GM18508 (cell line): ENCODE results near the gene MAMSTR.
"Not testable (repeated sequence)": the region's sequence is repeated elsewhere in the genome, so short reads cannot be mapped to it uniquely, and the experiment has no call there.

ENCODE experiments used
- ATAC-seq: cut with Tn5 transposase; IDR thresholded peaks from one replicate; pipeline ENCODE4 v1.9.1; 2021; ENCODE audit warnings: moderate number of reproducible peaks; ENCODE audit not compliant: insufficient read depth, unreplicated experiment

MAMSTR gene

DNA sequence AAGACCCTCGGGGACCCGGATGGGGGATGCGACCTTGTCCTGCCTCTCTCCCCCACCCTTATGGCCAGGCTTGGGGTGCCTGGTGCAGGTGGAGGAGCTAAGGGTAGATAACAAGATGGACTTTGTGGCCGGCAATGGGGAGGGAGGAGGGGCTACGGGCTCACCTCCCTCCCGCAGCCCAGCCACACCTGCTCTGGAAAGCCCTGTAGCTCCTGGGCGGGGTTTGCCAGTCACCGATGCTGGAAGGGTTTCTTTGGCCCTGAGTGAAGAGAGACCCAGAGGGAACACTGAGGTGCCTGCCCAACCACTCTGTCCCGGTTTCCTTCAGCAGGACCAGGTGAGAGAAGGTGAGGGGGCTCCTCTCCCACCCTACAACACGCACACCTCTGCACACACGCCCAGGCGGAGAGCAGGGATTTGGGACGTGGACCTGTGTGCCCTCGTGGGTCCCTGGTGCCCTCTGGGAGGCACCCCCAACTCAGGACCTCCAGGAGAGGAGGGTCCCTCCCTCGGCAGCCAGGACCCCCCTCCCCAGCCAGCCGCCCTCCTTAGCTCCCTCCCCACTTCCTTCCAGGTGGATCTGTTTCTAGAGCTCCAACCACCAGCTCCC is 23.7 kb downstream of the MAMSTR start, which contains the start of gene FUT2:
TSS of gene FUT2 (plus strand) at position 229 of the 610 bp plus-strand sequence. CDS start 6,986 bp downstream, outside the sequence.
- no peak for ATAC-seq

DNA sequence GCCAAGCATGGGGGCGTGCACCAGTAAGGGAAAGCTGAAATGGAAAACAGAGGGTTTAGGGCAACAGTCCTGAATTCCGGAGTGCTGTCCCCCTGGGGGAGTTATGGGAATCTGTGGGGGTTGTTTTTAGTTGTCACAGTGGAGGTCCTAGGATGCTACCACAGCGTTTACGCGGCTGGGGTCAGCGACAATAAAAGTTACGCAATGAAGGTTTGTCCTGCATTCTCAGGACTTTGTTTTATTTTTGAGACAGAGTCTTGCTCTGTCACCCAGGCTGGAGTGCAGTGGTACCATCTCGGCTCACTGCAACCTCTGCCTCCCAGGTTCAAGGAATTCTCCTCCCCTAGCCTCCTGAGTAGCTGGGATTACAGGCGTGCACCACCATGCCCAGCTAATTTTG is 25.9 kb downstream of the MAMSTR start:
- not testable (repeated sequence) for ATAC-seq

DNA sequence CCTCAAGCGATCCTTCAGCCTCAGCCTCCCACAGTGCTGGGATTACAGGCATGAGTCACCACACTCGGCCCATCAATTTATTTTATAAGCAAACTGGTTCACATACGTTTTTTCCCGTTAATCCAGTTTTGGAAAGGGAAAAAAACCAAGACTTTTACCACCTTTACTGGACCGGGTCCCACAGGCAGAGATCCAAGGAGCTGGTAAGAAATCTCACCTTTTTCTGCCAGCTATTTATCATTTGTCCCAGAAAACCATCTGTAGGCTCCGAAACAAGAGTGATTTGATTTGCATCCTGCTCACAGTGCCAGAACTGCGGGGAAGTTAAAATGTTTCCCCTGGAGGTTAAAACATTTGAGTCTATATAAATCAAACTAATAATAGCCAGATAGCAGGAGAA is 30.1 kb downstream of the MAMSTR start:
- no peak for ATAC-seq

DNA sequence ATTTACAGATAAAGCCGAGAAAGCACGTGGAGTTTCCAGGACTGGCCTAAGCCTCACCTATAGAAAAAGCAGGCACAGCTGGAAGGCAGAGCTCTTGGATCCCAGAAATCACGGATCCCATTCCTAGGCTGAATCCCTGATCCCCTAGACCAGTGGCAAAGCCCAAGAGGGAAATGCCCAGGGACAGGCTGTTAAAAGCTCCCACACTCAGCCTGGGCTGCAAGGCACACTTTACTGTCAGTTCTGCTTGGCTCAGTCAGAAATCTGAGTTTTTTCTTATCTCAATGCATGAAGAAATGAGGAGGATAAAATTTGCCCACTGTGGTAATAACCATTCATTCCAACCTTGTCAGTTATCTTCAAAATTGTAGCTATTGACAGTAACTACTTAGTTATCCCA is 31.7 kb downstream of the MAMSTR start:
- ATAC-seq = no peak

DNA sequence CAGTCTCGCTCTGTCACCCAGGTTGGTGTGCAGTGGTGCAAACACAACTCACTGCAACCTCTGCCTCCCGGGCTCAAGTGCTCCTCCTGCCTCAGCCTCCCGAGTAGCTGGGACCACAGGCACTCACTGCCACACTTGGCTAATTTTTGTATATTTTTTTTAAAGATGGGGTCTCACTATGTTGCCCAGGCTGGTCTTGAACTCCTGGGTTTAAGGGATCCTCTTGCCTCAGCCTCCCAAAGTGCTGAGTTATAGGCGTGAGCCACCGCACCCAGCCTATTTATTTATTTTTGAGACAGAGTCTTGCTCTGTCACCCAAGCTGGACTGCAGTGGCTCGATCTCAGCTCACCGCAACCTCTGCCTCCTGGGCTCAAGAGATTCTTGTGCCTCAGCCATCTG is 32.9 kb downstream of the MAMSTR start:
- not testable (repeated sequence) for ATAC-seq

DNA sequence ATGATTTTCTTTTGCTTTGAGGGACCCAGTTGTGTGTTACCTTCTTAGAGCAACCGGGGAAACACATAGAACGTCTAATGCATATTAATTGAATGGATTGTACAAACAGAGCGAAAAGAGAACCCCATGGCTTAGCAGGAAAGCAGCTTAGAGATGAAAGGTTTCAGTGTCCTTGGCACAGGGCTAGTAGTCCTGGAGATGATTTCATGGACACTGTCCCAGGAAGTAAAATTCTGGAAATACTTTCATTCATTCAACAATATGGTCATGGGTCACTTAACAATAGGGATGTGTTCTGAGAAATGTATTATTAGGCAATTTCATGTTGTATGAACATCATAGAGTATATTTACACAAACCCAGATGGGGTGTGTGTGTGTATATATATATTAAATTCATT is 33.4 kb downstream of the MAMSTR start:
- ATAC-seq = no peak

DNA sequence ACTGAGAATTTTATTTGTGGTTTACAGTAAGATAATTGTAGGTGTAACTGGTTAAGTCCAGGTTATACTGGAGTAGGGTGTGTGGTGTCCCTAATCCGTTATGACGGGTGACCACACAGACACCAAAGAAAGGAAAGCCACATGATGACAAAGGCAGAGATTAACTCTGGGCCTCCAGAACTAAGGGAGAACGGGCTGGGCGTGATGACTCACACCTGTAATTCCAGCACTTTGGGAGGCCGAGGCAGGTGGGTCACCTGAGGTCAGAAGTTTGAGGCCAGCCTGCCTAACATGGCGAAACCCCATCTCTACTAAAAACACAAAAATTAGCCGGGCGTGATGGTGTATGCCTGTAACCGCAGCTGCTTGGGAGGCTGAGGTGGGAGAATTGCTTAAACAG is 33.9 kb downstream of the MAMSTR start:
- ATAC-seq = no peak

DNA sequence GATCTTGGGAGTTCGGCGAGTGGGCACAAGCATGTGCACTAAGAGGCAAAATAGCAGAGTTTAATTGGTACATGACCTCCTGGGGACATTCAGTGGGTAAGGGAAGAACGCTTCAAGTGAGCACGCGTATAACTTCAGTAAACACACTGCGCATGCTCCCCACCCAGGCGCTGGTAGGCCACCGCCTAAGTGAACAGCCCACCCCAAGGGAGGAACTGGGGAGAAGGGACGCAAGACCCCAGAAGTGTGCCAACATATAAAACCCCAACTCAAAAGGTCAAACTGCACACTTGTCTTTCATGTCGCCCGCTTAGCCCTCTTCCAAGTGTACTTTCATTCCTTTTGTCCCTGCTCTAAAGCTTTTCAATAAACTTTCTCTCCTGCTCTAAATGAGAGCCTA is 36.2 kb downstream of the MAMSTR start:
- ATAC-seq = no peak

DNA sequence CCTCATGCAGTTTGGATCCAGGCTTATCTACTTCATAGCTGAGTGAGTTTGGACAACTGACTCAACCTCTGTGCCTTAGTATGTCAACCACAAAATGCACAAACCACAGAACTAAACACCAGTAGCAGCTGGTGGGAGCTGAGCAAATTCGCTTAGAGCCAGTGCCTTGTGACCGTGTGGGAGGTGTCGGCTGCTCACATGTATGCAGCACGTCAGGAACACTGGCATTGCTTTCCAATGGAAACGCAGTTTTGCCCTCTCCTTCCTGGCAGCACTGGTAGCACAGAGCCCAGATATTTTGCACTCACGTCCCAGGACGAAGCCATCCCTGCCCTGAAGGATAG is 38.4 kb downstream of the MAMSTR start:
- ATAC-seq = no peak

DNA sequence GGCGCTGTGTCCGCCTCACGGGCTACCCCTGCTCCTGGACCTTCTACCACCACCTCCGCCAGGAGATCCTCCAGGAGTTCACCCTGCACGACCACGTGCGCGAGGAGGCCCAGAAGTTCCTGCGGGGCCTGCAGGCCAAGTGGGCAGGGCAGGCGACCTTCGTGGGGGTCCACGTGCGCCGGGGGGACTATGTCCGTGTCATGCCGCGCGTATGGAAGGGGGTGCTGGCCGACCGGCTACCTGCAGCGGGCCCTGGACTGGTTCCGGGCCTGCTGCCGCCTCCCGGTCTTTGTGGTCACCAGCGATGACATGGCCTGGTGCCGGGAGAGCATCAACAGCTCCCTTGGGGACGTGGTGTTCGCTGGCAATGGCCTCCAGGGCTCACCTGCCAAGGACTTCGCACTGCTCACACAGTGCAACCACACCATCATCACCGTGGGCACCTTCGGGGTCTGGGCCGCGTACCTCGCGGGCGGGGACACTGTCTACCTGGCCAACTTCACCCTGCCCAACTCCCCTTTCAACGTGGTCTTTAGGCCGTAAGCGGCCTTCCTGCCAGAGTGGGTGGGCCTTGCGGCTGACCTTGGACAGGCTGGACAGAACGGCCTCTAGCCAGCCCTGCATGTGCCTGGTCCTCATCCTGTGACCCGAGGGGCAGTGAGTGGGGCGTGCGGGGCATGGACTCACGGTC is 38.9 kb downstream of the MAMSTR start:
- ATAC-seq = no peak

DNA sequence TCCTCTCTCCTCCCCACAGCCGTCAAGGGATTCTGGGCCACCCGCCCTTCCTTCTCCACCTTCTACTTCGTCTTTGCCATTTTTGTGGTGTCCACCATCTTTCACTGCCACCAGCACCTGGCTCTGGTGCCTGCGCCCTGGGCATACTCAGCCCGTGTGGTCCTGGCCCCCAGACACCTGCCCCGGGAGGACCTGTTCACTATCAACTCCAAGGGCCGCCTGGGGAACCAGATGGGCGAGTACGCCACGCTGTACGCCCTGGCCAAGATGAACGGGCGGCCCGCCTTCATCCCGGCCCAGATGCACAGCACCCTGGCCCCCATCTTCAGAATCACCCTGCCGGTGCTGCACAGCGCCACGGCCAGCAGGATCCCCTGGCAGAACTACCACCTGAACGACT is 39.5 kb downstream of the MAMSTR start:
- not testable (repeated sequence) for ATAC-seq

DNA sequence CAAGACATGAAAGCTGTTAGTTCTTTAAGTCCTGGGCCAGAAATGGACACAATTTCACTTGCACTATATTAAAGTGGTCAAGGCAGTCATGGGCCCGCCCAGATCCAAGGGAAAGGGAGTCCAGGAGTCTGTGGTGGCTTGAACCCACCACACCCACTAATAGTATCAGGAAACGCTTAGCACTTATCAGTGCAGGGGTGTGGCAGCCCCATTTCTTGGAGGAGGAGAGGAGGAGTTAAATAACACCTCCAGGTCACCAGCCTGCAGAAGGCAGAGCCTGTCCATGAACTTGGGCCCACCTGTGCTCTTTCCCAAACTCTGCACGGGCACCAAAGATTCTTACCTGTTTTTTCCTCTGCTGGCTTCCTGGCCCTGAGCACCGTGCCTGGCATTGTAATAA is 41.3 kb downstream of the MAMSTR start:
- no peak for ATAC-seq

DNA sequence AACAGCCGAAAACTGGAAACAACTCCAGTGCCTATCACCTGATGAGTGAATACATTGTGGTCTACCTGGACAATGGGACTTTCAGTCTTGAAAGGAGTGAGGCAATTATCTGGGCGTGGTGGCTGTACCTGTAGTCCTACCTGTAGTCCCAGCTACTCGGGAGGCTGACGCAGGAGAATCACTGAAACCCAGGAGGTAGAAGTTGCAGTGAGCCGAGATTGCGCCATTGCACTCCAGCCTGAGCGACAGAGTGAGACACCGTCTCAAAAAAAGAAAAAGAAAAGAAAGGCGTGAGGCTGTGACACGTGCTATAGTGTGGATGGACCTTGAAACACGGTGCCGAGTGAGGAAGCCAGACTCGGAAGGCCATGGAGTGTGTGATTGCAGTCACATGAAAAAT is 42.6 kb downstream of the MAMSTR start:
- no peak for ATAC-seq

DNA sequence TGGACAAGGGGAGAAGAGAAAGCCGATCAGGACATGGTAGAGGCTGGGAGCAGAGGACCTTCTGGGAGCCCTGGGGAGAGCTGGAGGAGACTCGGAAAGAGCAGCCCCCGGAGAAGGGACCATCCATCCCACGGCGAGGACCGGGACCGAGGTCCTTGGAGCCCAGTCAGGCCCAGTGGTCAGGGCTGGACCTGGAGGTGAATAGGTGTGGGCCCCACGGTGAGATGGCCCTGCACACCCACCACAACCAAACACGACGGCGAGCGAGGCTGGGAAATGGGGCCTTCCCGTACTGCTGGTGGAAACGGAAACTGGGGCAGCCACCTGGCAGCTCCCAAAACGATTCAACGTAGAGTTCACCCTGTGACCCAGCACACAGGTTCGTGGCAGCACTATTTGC is 43.0 kb downstream of the MAMSTR start:
- no peak for ATAC-seq

DNA sequence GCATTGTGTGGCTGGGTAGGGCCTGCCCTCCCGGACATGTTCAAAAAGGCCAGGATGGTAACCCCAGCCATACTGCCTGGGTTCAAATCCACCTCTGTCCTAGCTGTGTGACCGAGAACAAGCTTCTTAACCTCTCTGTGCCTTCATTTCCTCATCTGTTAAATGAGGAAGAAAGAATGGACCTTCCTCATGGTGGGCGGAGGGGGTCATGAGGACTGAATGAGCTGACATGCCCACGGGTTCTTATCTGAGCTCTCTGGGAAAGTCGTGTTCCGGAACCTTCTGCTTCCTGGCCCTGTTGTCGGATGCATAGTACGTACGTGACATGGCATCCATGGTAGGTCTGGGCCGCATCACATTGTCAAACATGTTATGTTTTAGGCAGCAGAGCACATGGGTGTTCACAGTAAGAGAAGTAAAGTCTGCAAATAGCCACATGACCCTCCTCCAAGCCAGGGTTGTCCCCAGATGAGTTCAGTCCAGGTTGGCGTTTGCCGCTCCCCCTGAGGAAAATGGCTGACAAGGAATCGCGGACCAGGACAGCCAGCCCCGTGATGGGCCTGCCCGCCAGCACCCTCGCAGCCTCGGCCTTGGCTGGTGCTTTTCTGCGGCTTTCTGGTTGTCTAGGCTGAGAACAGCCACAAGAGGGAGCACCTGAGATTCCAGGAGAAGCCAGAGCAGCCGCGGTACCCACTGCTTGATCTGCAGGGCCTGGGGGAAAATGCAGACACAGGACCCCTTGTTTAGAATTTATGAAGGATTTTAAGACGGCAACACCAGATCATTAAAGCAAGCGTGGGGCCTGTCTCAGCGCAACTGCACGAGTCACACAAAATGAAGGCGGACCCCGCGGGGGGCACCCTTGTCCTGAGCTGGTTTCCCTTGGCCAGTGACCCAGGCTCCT is 44.4 kb downstream of the MAMSTR start:
- ATAC-seq = no peak

DNA sequence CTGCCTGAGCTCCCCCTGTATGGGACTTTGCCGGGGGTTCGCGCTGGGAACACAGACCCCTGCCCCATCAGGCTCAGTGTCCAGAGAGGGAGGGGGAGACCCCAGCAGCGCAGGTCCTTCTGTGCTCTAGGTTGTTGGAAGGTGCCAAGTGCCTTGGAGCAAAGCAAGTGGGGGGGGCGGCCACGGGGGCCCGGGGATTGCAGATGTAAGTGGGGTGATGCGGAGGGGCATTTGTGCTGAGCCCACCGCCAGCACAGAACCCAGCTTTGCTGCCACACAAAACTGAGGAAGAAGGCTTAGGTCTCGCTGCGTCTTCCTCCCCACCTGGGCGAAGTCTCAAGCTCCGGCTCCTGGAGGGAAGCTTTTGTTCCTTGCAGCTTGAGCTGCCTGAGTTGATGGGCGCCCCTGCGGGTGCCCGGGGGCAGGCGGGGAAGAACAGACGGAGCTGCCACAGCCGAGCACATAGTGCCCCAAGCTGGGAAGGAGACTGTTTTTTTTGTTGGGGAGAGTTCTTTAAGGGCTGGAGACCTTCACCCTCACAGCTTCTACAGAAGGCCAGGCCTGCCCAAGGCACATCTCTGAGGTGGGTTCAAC is 45.2 kb downstream of the MAMSTR start:
- no peak for ATAC-seq

DNA sequence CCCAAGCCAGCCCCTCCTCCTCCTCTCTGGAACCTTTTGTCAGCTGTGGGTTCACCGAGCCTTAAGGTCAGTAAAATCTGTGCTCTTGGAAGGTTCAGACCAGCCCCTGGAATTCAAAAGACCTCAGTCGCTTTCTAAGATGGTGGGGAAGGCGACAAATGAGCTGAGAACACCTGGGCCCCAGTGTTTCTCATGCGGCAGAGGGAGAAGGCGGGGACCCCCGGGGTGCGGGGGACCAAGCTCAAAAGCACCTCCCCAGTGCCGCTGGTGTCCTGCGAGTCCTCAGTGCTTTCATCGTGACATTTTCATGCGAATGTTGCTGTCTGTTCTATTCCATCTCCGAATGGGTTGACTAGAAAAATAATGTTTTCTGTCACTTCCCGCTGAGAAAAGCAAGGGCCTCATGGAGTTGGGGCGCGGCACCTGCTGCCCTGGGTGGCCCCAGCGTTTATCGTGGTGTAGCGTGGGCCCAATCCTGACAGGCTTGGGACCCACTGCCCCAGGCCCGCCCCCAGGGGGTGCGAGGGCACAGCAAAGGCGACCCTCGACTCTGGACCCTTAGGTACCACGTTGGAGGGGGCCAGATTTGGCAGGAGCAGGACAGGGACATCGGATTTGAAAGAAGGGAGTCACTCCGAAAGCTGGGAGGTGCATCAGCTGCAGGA is 46.0 kb downstream of the MAMSTR start:
- no peak for ATAC-seq

DNA sequence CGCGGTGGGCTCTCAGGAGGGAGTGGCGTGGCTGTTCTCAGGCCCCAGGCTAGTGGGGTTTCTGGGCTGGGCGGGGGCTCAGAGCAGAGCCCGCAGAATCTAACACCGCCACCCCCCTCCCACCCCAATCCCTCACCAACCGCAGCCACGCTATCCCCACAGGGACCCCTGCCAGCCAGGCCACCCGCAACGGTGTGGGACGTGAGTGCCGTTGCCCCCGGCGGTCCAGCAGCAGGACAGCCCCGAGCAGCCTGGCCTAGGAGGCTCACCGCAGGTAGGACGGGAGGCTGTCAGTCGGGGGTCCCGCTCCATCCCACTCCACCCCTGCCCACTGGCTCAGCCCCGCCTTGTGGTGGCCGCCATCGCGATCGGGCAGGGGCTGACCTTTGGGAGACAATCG is 46.5 kb downstream of the MAMSTR start, which contains the start of gene NTN5:
TSS of gene NTN5 (minus strand) at position 24 of the 400 bp plus-strand sequence. CDS start 2,031 bp downstream, outside the sequence.
- no peak for ATAC-seq

DNA sequence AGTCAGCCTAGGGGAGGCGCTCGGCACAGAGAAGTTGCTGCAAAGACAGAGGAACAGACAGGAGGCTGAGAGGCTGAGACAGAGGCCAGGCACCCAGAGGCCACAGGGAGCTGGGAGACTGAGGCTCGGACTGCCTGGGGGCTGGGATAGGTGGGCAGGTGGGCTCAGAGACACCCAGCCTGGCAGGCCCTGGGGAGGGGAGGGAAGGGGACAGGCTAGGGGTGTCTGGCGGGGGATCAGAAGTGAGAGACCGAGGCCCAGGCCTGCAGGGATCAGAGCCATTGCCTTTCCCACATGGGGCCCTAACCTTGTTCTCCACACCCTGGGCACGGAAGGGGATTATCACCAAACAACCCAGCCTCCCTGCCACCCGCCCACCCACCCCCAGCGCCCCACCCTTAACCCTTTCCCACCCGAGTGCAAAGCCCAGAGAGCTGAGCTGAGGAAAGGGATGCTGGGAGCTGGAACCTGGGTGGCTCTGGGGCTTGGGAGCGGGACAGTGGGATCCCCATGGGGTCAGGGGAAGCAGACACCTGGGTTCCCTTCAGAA is 48.0 kb downstream of the MAMSTR start:
- no peak for ATAC-seq
